Measurements from ENCODE around the gene METTL8. TPM values are rescaled to one million over a fixed set of nuclear protein-coding genes. Genes with fewer than 3 reads are reported as not detected.

Gene METTL8
- total and polyA plus RNA-seq, 3 donors from 2014 or later = 21.7 to 34.3 (median 24.3) TPM

DNA sequence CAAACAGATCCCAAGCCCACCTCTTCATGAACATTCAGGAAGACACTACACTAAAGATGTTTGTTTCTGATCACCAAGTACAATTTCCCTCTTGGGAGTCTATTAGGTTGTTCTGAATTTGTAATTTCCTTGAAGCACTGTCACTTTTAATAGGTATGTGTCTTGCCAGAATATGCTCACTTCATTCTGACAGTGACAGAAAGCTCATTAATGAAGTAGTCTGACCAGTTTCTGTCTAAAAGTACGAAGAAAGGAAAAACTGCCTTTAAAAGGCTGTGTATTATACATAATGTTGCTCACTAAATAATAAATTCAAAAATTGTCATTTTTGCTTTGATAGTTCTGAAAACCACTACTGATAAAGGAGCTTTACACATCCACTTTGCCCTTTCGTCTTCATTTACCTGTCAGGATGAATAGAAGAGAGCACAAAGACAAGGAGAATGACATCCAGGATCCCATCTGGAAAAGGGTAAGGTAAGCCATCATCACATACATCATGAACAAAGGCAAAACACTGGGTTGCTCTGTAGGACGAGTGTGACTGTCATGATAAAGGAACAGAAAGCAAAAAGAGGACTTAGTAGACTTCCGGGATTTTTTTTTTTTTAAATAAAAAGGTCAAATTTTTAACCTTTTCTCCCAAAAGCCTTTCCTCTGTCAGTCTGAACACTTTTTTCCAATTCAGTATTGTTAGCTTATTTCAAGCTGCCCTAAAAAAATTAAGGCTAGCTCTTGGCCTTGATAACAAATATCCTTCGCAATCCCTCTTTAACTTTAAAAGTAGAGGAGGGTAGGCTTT is 103.4 kb downstream of the METTL8 start:
- intact Hi-C loops (cut with DNase I; ENCODE audit: low total_unique reads) = no loop called here
- Histone ChIP-seq H3K27me3 (no peaks in the 10 kb centered on the region), H3K27ac (no peak overlapping the region), H3K9me3 (no peaks in the 10 kb centered on the region), H3K36me3 (ENCODE audit: low read depth, missing control alignments) (no peaks in the 10 kb centered on the region), H3K4me3 (no peak overlapping the region), H3K4me1 (no peaks in the 10 kb centered on the region)
- 82% methylated on average over 5 of the region's 5 CpGs for WGBS, 2 donors
- TF ChIP-seq, protein P1, sequence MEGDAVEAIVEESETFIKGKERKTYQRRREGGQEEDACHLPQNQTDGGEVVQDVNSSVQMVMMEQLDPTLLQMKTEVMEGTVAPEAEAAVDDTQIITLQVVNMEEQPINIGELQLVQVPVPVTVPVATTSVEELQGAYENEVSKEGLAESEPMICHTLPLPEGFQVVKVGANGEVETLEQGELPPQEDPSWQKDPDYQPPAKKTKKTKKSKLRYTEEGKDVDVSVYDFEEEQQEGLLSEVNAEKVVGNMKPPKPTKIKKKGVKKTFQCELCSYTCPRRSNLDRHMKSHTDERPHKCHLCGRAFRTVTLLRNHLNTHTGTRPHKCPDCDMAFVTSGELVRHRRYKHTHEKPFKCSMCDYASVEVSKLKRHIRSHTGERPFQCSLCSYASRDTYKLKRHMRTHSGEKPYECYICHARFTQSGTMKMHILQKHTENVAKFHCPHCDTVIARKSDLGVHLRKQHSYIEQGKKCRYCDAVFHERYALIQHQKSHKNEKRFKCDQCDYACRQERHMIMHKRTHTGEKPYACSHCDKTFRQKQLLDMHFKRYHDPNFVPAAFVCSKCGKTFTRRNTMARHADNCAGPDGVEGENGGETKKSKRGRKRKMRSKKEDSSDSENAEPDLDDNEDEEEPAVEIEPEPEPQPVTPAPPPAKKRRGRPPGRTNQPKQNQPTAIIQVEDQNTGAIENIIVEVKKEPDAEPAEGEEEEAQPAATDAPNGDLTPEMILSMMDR (IDR thresholded peaks at IDR 0.05) = no peak
- TF ChIP-seq POLR2A (IDR thresholded peaks at IDR 0.05) = no peak
- no peak for DNase-seq

DNA sequence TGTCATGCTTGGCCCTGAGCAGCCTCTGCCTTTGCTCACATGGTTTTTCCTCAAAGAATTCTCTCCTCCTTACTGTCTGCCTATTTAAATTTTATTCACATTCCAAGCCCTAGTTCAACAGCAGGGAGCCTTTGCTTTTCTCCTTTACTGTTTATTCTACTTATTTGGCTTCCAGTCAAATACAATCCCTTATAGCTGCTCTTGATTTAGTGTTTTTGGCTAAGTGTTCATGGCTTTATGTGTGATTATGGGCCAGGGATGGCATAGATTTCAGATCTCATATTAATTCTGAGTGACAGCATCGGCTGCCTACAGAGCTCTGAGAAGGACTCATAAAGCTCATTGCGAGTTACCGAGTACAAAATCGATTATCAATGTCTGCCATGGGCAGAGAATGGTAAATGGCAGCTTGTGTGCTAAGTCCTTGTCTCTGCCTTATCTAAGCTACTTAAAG is 106.7 kb downstream of the METTL8 start:
- Histone ChIP-seq H3K36me3 (ENCODE audit: low read depth, missing control alignments) (no peaks in the 10 kb centered on the region), H3K27ac (peak overlapping the region in 1 of 2 donors; percentile 23), H3K4me3 (no peak overlapping the region), H3K4me1 (no peaks in the 10 kb centered on the region), H3K27me3 (no peaks in the 10 kb centered on the region), H3K9me3 (no peaks in the 10 kb centered on the region)
- intact Hi-C loops (cut with DNase I; ENCODE audit: low total_unique reads) = no loop called here
- DNase-seq = no peak
- TF ChIP-seq, protein P1 (IDR thresholded peaks at IDR 0.05) = no peak
- TF ChIP-seq POLR2A (IDR thresholded peaks at IDR 0.05) = no peak
- 92 to 94% methylated on average over 4 of the region's 4 CpGs for WGBS, 2 donors

DNA sequence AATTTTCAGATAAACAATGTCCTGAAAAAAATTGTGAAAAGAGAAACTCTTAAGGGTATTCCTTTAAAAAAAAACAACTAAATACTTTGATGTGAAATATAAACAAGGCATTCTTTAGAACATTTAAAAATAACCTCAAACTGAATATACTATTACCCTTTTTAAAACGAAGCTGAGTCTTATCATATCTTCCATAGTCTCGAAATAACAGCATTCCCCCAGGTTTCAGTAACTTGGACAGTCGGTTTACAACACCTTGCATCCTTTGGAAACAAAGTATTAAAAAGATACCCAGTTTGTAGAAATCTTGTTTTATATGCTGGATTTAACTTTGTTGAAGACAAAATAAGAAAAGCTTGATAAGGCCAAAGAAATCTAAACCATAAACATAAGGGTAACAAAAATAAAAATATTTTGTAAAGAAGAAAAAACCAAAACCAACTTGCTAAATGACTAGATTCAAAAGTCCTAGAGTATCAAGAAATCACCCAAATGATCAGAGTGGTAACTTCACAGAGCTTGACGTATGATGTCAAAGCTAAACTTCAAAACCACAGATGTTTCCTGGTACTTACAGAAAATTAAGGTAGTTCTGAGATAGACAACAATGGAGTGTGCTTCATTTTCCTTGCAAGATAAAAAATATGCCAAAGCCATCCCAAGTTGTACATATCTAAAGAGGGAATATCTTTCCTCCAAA is 107.8 kb downstream of the METTL8 start:
- Histone ChIP-seq H3K27me3 (no peaks in the 10 kb centered on the region), H3K4me1 (no peaks in the 10 kb centered on the region), H3K36me3 (ENCODE audit: low read depth, missing control alignments) (no peaks in the 10 kb centered on the region), H3K4me3 (no peak overlapping the region), H3K27ac (no peak overlapping the region), H3K9me3 (no peaks in the 10 kb centered on the region)
- intact Hi-C loops (cut with DNase I; ENCODE audit: low total_unique reads) = no loop called here
- TF ChIP-seq, protein P1 (IDR thresholded peaks at IDR 0.05) = no peak
- TF ChIP-seq POLR2A (IDR thresholded peaks at IDR 0.05) = no peak
- 73 to 79% methylated on average over 4 of the region's 4 CpGs for WGBS, 2 donors
- no peak for DNase-seq

DNA sequence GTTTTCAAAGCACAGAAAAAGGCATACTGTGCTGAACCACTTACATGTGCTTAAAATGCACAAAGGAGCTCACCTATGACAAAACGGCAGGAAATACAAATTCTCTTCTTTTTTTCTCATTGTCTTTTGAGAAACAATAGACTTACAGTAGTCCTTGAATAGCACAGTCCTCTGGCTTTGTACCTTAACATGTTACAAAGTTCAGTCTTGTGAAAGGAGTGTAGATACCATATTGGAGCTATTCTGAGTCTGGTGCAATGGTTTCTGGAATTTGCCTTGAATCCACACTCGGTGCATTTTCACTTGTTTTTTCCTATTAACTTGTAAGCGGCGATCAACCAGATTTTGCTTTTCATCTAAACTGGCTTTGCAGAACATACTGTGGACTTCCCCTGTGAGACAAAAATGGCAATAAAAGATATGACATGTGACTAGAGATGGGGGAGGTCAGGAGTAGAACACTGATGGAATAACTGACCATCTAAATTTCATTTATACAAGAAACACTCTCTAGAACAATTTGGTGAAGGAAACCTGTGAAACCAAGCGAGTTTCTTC is 109.7 kb downstream of the METTL8 start:
- TF ChIP-seq, protein P1 (IDR thresholded peaks at IDR 0.05) = no peak
- no peak for TF ChIP-seq POLR2A (IDR thresholded peaks at IDR 0.05)
- Histone ChIP-seq H3K4me1 (peaks cover 2% of the 10 kb centered on the region), H3K9me3 (no peaks in the 10 kb centered on the region), H3K36me3 (ENCODE audit: low read depth, missing control alignments) (no peaks in the 10 kb centered on the region), H3K27me3 (no peaks in the 10 kb centered on the region), H3K27ac (no peak overlapping the region), H3K4me3 (no peak overlapping the region)
- DNase-seq = no peak
- 76 to 87% methylated on average over 5 of the region's 5 CpGs for WGBS, 2 donors
- intact Hi-C loops (cut with DNase I; ENCODE audit: low total_unique reads) = no loop called here
